Astrocyte (in vitro differentiated cells and primary cell): ENCODE measurements around the gene GNB1L. TPM values are rescaled to one million over a fixed set of nuclear protein-coding genes. Genes with fewer than 3 reads are reported as not detected.

Source experiments
- DNase-seq: peaks from one replicate; pipeline ENCODE4 v3.0.0-alpha.2; 2010; ENCODE audit warnings: low read depth
- FAIRE-seq: peaks from 2 replicates; lab custom pipeline; 2011; peaks lifted over from hg19 to GRCh38; lab: Jason Lieb, UNC
- H2AFZ ChIP-seq: 2 replicates; pipeline ENCODE4 v1.6.0; 2012; ENCODE audit warnings: low read depth, low read length, inconsistent platforms
- H3K27ac ChIP-seq: 2 replicates; pipeline ENCODE4 v1.5.1; 2011; ENCODE audit warnings: low read depth, low read length, inconsistent platforms
- H3K27me3 ChIP-seq: 2 replicates; pipeline ENCODE4 v1.6.0; 2011; ENCODE audit warnings: low read length, inconsistent platforms; ENCODE audit not compliant: insufficient read depth
- H3K36me3 ChIP-seq: 2 replicates; pipeline ENCODE4 v1.5.1; 2011; ENCODE audit warnings: low read length, inconsistent platforms; ENCODE audit not compliant: insufficient read depth
- H3K4me1 ChIP-seq: 2 replicates; pipeline ENCODE4 v1.5.1; 2011; ENCODE audit warnings: low read length, inconsistent platforms; ENCODE audit not compliant: insufficient read depth
- H3K4me2 ChIP-seq: 2 replicates; pipeline ENCODE4 v1.6.0; 2012; ENCODE audit warnings: low read length, inconsistent platforms
- H3K4me3 ChIP-seq: 2 replicates; pipeline ENCODE4 v1.5.1; 2011; ENCODE audit warnings: low read depth, mild to moderate bottlenecking, low read length, inconsistent platforms; ENCODE audit not compliant: insufficient read depth
- H3K79me2 ChIP-seq: 2 replicates; pipeline ENCODE4 v1.6.0; 2012; ENCODE audit warnings: mild to moderate bottlenecking, low read length, inconsistent platforms; ENCODE audit not compliant: insufficient read depth
- H3K9ac ChIP-seq: 2 replicates; pipeline ENCODE4 v1.6.0; 2012; ENCODE audit warnings: mild to moderate bottlenecking, low read length, inconsistent platforms
- H3K9me3 ChIP-seq: 2 replicates; pipeline ENCODE4 v1.5.1; 2012; ENCODE audit warnings: low read depth, mild to moderate bottlenecking, low read length, inconsistent platforms; ENCODE audit not compliant: insufficient read depth
- H4K20me1 ChIP-seq: 2 replicates; pipeline ENCODE4 v1.6.0; 2012; ENCODE audit warnings: low read length, inconsistent platforms; ENCODE audit not compliant: insufficient read depth
- H3K27ac Mint-ChIP-seq: one replicate; pipeline ENCODE4 v1.8.0; 2021; ENCODE audit warnings: mild to moderate bottlenecking, mixed read lengths; ENCODE audit not compliant: unreplicated experiment
- H3K27me3 Mint-ChIP-seq: one replicate; pipeline ENCODE4 v1.8.0; 2021; ENCODE audit warnings: low read depth, mixed read lengths; ENCODE audit not compliant: unreplicated experiment
- H3K36me3 Mint-ChIP-seq: one replicate; pipeline ENCODE4 v1.8.0; 2021; ENCODE audit warnings: low read depth, mixed read lengths; ENCODE audit not compliant: unreplicated experiment
- H3K4me1 Mint-ChIP-seq: one replicate; pipeline ENCODE4 v1.8.0; 2021; ENCODE audit warnings: low read depth, mixed read lengths; ENCODE audit not compliant: unreplicated experiment
- H3K4me3 Mint-ChIP-seq: one replicate; pipeline ENCODE4 v1.8.0; 2021; ENCODE audit warnings: mild to moderate bottlenecking, moderate library complexity, mixed read lengths; ENCODE audit not compliant: unreplicated experiment
- H3K9me3 Mint-ChIP-seq: one replicate; pipeline ENCODE4 v1.8.0; 2021; ENCODE audit warnings: mild to moderate bottlenecking, mixed read lengths; ENCODE audit not compliant: unreplicated experiment
- EZH2 ChIP-seq: IDR thresholded peaks from 2 replicates; pipeline ENCODE4 v1.6.1; 2012; ENCODE audit warnings: mild to moderate bottlenecking, low read length, inconsistent platforms; ENCODE audit not compliant: insufficient read depth
- total RNA-seq: library from RNA; stranded (reverse); gene quantifications from 2 replicates; pipeline ENCODE4 v1.2.1, GENCODE V29; 2021
- TF ChIP-seq, protein P1 (sequence below): IDR thresholded peaks from 2 replicates; pipeline ENCODE4 v1.5.1; 2011; ENCODE audit warnings: low read depth, mild to moderate bottlenecking, inconsistent platforms, low read length, moderate library complexity; ENCODE audit not compliant: insufficient read depth

GNB1L gene
- total RNA-seq, 1 donor from 2014 or later = 14.3 TPM

DNA sequence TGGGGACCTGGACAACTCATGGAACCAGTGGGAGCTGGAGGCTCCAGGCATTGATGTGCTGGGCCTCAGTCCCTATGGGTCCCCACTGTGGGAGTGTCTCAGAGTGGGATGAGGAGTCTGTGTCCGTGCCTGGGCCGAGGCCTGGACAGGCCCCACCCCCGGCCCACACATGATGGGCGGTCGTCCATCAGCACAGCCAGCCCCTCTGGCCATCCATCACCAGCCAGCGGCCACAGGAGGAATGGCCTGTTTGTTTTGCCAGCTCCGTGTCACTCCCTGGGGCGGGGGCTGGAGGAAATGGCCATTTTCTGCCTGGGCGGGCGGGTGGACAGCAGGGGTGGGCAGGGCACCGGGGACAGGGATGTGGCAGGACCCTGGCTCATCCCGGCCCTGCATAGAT is 107.1 kb downstream of the GNB1L start:
- H4K20me1 ChIP-seq = no peaks in the 10 kb centered on the region
- H3K4me2 ChIP-seq = no peak overlapping the region
- H3K27ac Mint-ChIP-seq = no peak overlapping the region
- no peaks in the 10 kb centered on the region for H3K36me3 ChIP-seq
- H3K36me3 Mint-ChIP-seq = no peaks in the 10 kb centered on the region
- H3K9ac ChIP-seq = no peak overlapping the region
- H3K9me3 Mint-ChIP-seq = no peaks in the 10 kb centered on the region
- H3K9me3 ChIP-seq = no peaks in the 10 kb centered on the region
- H3K4me1 Mint-ChIP-seq = no peaks in the 10 kb centered on the region
- H3K4me3 Mint-ChIP-seq = no peak overlapping the region
- no peaks in the 10 kb centered on the region for H3K79me2 ChIP-seq
- H3K27ac ChIP-seq = no peak overlapping the region
- peaks cover 8% of the 10 kb centered on the region for H3K4me1 ChIP-seq
- H3K27me3 ChIP-seq = peaks cover 17% of the 10 kb centered on the region
- DNase-seq (no peak), FAIRE-seq (no peak)
- H3K27me3 Mint-ChIP-seq = peaks cover 19% of the 10 kb centered on the region
- no peak overlapping the region for H2AFZ ChIP-seq
- TF ChIP-seq, protein P1, sequence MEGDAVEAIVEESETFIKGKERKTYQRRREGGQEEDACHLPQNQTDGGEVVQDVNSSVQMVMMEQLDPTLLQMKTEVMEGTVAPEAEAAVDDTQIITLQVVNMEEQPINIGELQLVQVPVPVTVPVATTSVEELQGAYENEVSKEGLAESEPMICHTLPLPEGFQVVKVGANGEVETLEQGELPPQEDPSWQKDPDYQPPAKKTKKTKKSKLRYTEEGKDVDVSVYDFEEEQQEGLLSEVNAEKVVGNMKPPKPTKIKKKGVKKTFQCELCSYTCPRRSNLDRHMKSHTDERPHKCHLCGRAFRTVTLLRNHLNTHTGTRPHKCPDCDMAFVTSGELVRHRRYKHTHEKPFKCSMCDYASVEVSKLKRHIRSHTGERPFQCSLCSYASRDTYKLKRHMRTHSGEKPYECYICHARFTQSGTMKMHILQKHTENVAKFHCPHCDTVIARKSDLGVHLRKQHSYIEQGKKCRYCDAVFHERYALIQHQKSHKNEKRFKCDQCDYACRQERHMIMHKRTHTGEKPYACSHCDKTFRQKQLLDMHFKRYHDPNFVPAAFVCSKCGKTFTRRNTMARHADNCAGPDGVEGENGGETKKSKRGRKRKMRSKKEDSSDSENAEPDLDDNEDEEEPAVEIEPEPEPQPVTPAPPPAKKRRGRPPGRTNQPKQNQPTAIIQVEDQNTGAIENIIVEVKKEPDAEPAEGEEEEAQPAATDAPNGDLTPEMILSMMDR = no peak
- no peak for TF ChIP-seq EZH2
- H3K4me3 ChIP-seq = no peak overlapping the region

DNA sequence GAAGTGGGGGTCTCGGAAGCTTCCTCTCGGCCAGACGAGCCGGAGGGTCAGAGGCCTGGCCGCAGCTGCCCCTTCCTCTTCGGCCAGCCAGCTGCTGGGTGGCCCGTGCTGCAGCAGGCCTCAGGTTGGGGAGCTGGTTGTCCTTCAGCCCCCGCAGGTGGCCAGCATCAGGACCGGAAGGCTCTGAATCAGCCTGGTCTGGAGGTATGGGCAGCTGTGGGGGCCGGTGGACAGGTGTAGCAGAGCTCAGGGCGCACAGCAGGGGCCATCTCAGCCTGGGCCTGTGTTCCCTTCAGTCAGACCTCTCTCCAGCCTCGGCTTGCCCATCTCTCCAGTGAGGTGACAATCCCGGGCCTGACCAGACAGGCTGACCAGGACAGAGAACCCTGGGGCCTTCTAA is 107.9 kb downstream of the GNB1L start:
- no peak overlapping the region for H3K27ac ChIP-seq
- H4K20me1 ChIP-seq = no peaks in the 10 kb centered on the region
- TF ChIP-seq EZH2 = no peak
- TF ChIP-seq, protein P1 = no peak
- peaks cover 15% of the 10 kb centered on the region for H3K27me3 ChIP-seq
- Mint-ChIP-seq H3K9me3 (no peaks in the 10 kb centered on the region), H3K27ac (no peak overlapping the region), H3K4me1 (no peaks in the 10 kb centered on the region), H3K27me3 (peaks cover 19% of the 10 kb centered on the region), H3K4me3 (no peak overlapping the region), H3K36me3 (no peaks in the 10 kb centered on the region)
- no peak overlapping the region for H2AFZ ChIP-seq
- FAIRE-seq = no peak
- no peaks in the 10 kb centered on the region for H3K36me3 ChIP-seq
- no peak overlapping the region for H3K4me2 ChIP-seq
- H3K79me2 ChIP-seq = no peaks in the 10 kb centered on the region
- DNase-seq = no peak
- peaks cover 8% of the 10 kb centered on the region for H3K4me1 ChIP-seq
- H3K4me3 ChIP-seq = no peak overlapping the region
- H3K9me3 ChIP-seq = no peaks in the 10 kb centered on the region
- no peak overlapping the region for H3K9ac ChIP-seq

DNA sequence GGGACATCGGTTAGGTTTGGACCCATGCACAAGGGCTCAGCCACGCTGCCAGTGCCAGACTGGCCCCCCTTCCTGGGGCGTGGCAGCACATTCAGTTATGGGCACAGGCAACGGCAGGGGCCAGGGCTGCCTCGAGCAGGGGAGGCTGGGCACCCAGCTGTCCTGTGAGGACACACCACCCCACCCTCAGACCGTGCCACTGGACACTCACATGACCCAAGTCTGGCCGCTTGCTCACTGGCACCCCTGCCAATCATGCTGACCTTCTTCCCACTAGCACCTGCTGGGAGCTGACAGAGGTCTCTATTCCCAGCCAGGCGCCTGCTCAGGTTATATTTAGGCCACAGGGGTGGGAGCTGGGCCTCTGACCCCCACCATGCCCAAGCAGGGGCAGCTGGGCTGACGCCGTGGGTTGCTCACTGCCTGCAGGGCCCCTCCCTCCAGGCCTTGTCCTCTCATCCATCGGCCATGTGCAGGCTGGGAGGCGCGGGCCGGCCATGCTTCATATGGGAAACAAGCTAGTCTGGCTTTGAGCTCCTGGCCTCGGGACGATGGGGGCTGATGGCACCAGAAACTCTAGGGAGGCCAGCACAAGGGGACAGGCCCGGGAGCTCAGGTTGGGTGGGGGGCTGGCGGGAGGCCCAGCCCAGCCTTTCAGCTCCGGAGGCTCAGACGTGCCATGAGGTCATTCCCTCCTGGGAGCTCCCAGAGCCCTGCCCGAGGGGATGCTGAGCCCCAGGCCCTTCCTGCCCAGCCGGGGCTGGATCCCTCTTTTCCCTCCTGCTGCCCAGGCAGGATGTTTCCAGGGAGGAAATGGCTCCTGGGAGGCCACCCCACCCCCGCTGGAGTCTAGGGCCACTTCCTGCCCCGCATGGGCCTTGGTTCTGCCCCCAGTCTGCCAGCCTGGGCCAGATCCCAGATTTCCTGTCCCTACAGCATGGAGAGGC is 109.2 kb downstream of the GNB1L start:
- Histone ChIP-seq H3K27ac (no peak overlapping the region), H3K79me2 (no peaks in the 10 kb centered on the region), H3K36me3 (no peaks in the 10 kb centered on the region), H3K4me3 (no peak overlapping the region), H3K9ac (no peak overlapping the region), H2AFZ (peak overlapping the region; percentile 10), H3K9me3 (no peaks in the 10 kb centered on the region), H3K4me1 (no peaks in the 10 kb centered on the region), H4K20me1 (no peaks in the 10 kb centered on the region), H3K27me3 (peaks cover 15% of the 10 kb centered on the region), H3K4me2 (no peak overlapping the region)
- no peak for DNase-seq
- Mint-ChIP-seq H3K36me3 (no peaks in the 10 kb centered on the region), H3K4me1 (no peaks in the 10 kb centered on the region), H3K27ac (no peak overlapping the region), H3K27me3 (peaks cover 22% of the 10 kb centered on the region), H3K4me3 (no peak overlapping the region), H3K9me3 (no peaks in the 10 kb centered on the region)
- no peak for FAIRE-seq
- no peak for TF ChIP-seq EZH2
- TF ChIP-seq, protein P1 = no peak
